SK-MEL-5 (cell line): ENCODE measurements around the gene ALDH16A1. TPM values are rescaled to one million over a fixed set of nuclear protein-coding genes. Genes with fewer than 3 reads are reported as not detected.

ENCODE experiments used
- DNase-seq: peaks from one replicate; pipeline ENCODE4 v3.0.0-alpha.2; 2016; ENCODE audit warnings: low read depth, low spot score
- in situ Hi-C: cut with HindIII; loops from 2 replicates; pipeline ENCODE4 v1.10.0; 2016; ENCODE audit warnings: low sequenced_read_pairs, high pct_unique_total_duplicates, low pct_unique_long_range_greater_than_20kb
- small RNA-seq, 2 experiments: library from RNA; depleted of rRNA; stranded (forward); fragments of <200 nt; gene quantifications; one replicate each; pipeline ENCODE3, GENCODE V24; 2014
- total RNA-seq: library from RNA; depleted of rRNA; stranded (reverse); fragments of >200 nt; shearing (Covaris generic); gene quantifications from 2 replicates; pipeline ENCODE4 v1.2.3, GENCODE V29; 2014; rRNA removed

Gene ALDH16A1
- total RNA-seq, 1 experiment from 2014 or later = 16.7 TPM

DNA sequence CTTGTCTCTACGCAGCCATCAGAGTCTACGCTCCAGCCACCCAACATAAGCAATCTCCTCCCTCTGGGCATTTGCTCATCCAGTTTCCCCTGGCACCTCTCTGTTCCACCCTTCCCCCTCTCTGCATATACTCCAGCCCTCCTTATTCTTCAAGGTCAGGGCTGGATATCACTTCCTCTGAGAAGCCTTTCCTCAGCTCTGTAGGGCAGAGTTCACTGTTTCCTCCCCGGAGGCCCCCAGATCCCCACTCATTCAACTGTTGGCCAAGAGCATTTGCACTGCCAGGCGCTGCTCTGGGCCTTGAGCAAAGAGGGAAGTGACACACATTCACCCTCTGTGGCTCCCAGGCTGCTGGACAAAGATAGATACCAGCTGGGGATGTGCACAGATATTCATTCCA is 62.7 kb downstream of the ALDH16A1 start:
- in situ Hi-C loops = no loop called here
- DNase-seq = no peak

DNA sequence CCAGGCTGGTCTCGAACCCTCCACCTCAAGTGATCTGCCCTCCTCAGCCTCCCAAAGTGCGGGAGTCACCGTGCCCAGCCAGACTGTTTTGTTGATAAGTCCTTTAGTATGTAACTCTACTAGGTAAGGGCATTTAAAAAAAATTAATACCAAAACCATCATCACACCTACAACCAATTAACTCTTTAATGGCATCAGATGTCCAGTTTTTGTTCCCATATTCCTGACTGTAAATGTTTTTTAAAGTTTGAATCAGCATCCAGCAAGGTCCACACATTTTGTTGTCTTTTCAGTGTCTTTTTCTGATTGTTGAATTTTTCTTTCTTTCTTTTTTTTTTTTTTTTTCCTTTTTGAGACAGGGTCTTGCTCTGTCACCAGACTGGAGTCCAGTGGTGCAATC is 65.0 kb downstream of the ALDH16A1 start:
- DNase-seq = no peak

More for the DNA sequence above, 65.0 kb downstream of the ALDH16A1 start:
- in situ Hi-C loops = no loop called here

Small RNAs within 50 kb of the gene (small RNA-seq; reads per million reads assigned to genes)
- gene COX6CP7 (0 reads per million in 2 experiments), gene MIR150 (0 reads per million in 2 experiments), gene SNORD32A (0 reads per million in 2 experiments), gene SNORD33 (0 reads per million in 2 experiments), gene SNORD34 (0 reads per million in 2 experiments), gene SNORD35A (0 reads per million in 2 experiments), gene SNORD35B (0 reads per million in 2 experiments)

Other genes starting within 250 kb of the ALDH16A1 start
- 0.05 TPM in 1 of 2 replicates, not detected in the other for gene SLC6A16, start 128.0 kb upstream of the ALDH16A1 start, total RNA-seq
- gene CD37, start 117.8 kb upstream of the ALDH16A1 start, total RNA-seq = not detected in 2 replicates
- 15.0 and 17.4 TPM in 2 replicates for gene TEAD2, start 90.8 kb upstream of the ALDH16A1 start, total RNA-seq
- 0.53 and 0.59 TPM in 2 replicates for gene DKKL1, start 89.3 kb upstream of the ALDH16A1 start, total RNA-seq
- 0.19 TPM in 1 of 2 replicates, not detected in the other for gene KASH5, start 65.0 kb upstream of the ALDH16A1 start, total RNA-seq
- not detected in 2 replicates for gene PTH2, start 29.8 kb upstream of the ALDH16A1 start, total RNA-seq
- gene GFY, start 27.8 kb upstream of the ALDH16A1 start, total RNA-seq = not detected in 2 replicates
- gene SLC17A7, start 11.7 kb upstream of the ALDH16A1 start, total RNA-seq = 1.2 TPM in 2 replicates
- 60.8 and 64.1 TPM in 2 replicates for gene PIH1D1, start 1.4 kb upstream of the ALDH16A1 start, total RNA-seq
- gene FLT3LG, start 21.0 kb downstream of the ALDH16A1 start, total RNA-seq = 0.27 and 0.37 TPM in 2 replicates
- 3,128 and 3,479 TPM in 2 replicates for gene RPL13A, start 34.4 kb downstream of the ALDH16A1 start, total RNA-seq
- 2,119 and 2,380 TPM in 2 replicates for gene RPS11, start 43.2 kb downstream of the ALDH16A1 start, total RNA-seq
- 0.69 and 3.1 TPM in 2 replicates for gene FCGRT, start 59.4 kb downstream of the ALDH16A1 start, total RNA-seq
- gene RCN3, start 74.8 kb downstream of the ALDH16A1 start, total RNA-seq = 0.90 and 1.8 TPM in 2 replicates
- 38.4 and 46.5 TPM in 2 replicates for gene NOSIP, start 127.3 kb downstream of the ALDH16A1 start, total RNA-seq
- gene PRRG2, start 128.1 kb downstream of the ALDH16A1 start, total RNA-seq = 0.98 and 6.8 TPM in 2 replicates
- 0.87 and 1.8 TPM in 2 replicates for gene PRR12, start 138.0 kb downstream of the ALDH16A1 start, total RNA-seq
- gene RRAS, start 186.9 kb downstream of the ALDH16A1 start, total RNA-seq = 4.1 and 4.4 TPM in 2 replicates
- 6.2 and 8.2 TPM in 2 replicates for gene SCAF1, start 189.0 kb downstream of the ALDH16A1 start, total RNA-seq
- gene IRF3, start 212.6 kb downstream of the ALDH16A1 start, total RNA-seq = 23.3 and 27.6 TPM in 2 replicates
- 3.1 and 5.3 TPM in 2 replicates for gene BCL2L12, start 212.7 kb downstream of the ALDH16A1 start, total RNA-seq
- gene PRMT1, start 224.0 kb downstream of the ALDH16A1 start, total RNA-seq = 204 and 211 TPM in 2 replicates
- 0.59 and 0.61 TPM in 2 replicates for gene ADM5, start 236.4 kb downstream of the ALDH16A1 start, total RNA-seq
- 2.5 and 3.8 TPM in 2 replicates for gene CPT1C, start 237.9 kb downstream of the ALDH16A1 start, total RNA-seq